ENCODE data around the gene RASL10A.

The RASL10A gene

GRCh38 chr22:29325356-29325755 is 9.9 kb upstream of the RASL10A start:
- Histone ChIP-seq H3K4me3 (ENCODE audit: low read depth, low read length) (no peak overlapping the region), H3K27me3 (replicated peaks) (no peaks in the 10 kb centered on the region), H3K27ac (no peak overlapping the region), H3K36me3 (replicated peaks) (peaks cover 13% of the 10 kb centered on the region)
- TF ChIP-seq CTCF (IDR thresholded peaks at IDR 0.05; ENCODE audit: low read depth, low read length, missing control alignments) = no peak
- no peak for DNase-seq
- in situ Hi-C loops (cut with HindIII; ENCODE audit: low pct_ligation_motif_present, low sequenced_read_pairs) = no loop called here

DNA sequence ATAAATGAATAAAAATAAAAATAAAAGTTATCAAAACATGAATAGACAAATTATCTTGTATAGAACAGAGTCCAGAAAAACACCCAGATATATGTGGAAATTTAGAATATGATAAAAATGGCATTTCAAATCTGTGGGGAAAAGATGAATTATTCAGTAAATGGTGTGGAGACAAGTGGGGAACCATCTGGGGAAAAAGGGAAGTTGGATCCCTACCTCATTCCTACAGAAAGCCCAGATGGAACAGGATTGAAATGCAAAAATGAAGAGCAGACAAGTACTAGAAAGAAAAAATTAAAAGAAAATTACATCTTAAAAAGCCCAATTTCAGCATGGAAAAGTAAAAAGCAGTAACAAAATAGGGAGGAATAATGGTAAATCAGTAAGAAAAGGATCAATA is 8.1 kb upstream of the RASL10A start:
- no peak for TF ChIP-seq CTCF (IDR thresholded peaks at IDR 0.05; ENCODE audit: low read depth, low read length, missing control alignments)
- H3K27ac ChIP-seq = no peak overlapping the region
- in situ Hi-C loops (cut with HindIII; ENCODE audit: low pct_ligation_motif_present, low sequenced_read_pairs) = no loop called here
- H3K36me3 ChIP-seq (replicated peaks) = peaks cover 13% of the 10 kb centered on the region
- no peaks in the 10 kb centered on the region for H3K27me3 ChIP-seq (replicated peaks)
- no peak for DNase-seq
- H3K4me3 ChIP-seq (ENCODE audit: low read depth, low read length) = no peak overlapping the region

DNA sequence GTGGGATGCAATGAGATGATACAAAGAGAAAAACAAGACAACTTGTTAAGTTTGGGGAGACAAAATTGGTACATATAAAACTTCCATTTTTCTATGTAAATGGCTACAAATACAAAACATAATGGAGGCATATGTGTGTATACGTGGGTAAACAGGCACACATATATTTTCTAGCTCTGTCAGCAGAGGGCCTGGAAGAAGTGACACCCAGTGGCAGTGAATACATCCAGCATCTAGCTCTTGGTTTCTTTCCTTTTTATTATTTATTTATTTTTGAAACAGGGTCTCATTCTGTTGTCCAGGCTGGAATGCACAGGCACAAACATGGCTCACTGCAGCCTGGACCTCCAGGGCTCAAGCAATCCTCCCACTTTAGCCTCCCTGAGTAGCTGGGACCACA is 5.0 kb upstream of the RASL10A start:
- Histone ChIP-seq H3K27ac (no peak overlapping the region), H3K36me3 (replicated peaks) (no peaks in the 10 kb centered on the region), H3K27me3 (replicated peaks) (peaks cover 8% of the 10 kb centered on the region), H3K4me3 (ENCODE audit: low read depth, low read length) (no peak overlapping the region)
- peak; percentile 52 for TF ChIP-seq CTCF (IDR thresholded peaks at IDR 0.05; ENCODE audit: low read depth, low read length, missing control alignments)
- no peak for DNase-seq
- in situ Hi-C loops (cut with HindIII; ENCODE audit: low pct_ligation_motif_present, low sequenced_read_pairs) = no loop called here

GRCh38 chr22:29319072-29319471 is 3.6 kb upstream of the RASL10A start:
- Histone ChIP-seq H3K36me3 (replicated peaks) (no peaks in the 10 kb centered on the region), H3K4me3 (ENCODE audit: low read depth, low read length) (no peak overlapping the region), H3K27me3 (replicated peaks) (peaks cover 22% of the 10 kb centered on the region), H3K27ac (no peak overlapping the region)
- TF ChIP-seq CTCF (IDR thresholded peaks at IDR 0.05; ENCODE audit: low read depth, low read length, missing control alignments) = no peak
- in situ Hi-C loops (cut with HindIII; ENCODE audit: low pct_ligation_motif_present, low sequenced_read_pairs) = no loop called here
- no peak for DNase-seq

GRCh38 chr22:29317827-29318454 is 2.4 kb upstream of the RASL10A start:
- H3K36me3 ChIP-seq (replicated peaks) = no peaks in the 10 kb centered on the region
- no peak for DNase-seq
- H3K27ac ChIP-seq = no peak overlapping the region
- in situ Hi-C loops (cut with HindIII; ENCODE audit: low pct_ligation_motif_present, low sequenced_read_pairs) = no loop called here
- TF ChIP-seq CTCF (IDR thresholded peaks at IDR 0.05; ENCODE audit: low read depth, low read length, missing control alignments) = no peak
- no peak overlapping the region for H3K4me3 ChIP-seq (ENCODE audit: low read depth, low read length)
- peaks cover 30% of the 10 kb centered on the region for H3K27me3 ChIP-seq (replicated peaks)

All from brain microvascular endothelial cell (primary cell).